HG03342 (cell line): ENCODE measurements around the gene HLX.

Source experiments
- ATAC-seq: cut with Tn5 transposase; IDR thresholded peaks from one replicate; pipeline ENCODE4 v1.9.1; 2021; ENCODE audit warnings: mild to moderate bottlenecking, moderate library complexity; ENCODE audit not compliant: unreplicated experiment

HLX gene

DNA sequence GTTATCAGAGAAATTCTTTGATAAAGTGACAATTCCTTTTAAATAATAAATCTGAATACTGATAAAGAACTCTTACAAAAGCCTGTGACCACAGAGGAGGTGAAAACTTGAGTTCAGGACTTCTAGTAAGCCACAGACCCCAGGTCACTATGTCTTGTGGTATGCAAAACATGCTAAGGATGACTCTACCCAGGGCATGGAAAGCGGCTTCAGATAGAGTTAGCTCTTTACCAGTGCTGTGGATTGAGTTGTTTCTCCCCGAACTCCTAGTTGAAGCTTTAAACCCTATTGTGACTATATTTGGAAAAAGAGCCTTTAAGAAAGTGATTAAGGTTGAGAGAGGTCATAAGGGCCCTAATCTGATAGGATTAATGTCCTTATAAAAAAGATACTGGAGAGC is 42.3 kb downstream of the HLX start:
- no peak for ATAC-seq

DNA sequence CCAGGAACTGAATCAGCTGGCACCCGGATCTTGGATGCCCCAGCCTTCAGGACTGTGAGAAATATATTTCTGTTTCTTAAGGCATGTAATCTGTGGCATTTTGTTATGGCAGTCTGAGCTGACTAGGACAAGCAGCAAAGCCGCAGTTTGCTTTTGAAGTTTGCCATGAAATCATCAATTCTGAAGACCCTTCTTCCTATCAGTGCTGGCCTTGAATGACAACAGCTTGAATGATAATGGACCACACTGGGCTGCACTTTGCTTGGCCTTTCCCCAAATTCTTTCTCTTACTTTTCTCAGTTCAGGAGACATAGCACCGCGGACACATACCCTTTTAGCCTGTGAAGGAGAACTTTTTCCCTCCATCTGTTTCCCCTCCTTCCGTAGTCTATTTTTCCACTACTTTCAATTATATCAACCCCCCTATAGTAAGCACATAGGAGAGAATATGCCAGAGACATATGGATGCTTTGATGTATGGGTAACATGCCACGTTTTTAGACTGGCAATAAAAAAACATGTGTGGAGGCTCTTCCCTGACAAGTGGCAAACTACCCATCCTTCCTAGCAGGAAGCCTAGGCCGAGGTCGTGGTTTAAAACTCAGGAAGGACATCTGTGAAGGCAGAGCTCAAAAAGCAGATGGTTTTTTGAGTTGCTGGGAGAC is 42.9 kb downstream of the HLX start:
- ATAC-seq: no peak

DNA sequence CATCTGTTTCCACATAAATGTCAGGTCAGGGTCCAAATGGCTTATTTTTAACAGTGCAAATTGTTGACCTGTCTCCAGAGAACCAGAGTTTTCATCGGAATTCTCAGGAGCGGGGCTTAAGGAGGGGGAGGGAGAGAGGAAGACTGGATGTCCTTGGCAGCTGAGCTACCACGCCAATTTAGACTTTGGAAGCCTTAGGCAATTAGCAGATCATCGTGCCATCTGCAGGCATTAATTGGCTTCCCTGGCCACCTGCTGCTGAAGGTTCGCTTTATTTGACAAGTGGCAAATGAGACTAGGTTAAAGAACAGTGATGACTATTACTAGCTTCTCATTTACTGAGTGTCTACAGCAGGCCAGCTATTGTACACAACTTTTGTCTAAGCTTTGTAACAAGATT is 43.7 kb downstream of the HLX start:
- no peak for ATAC-seq

DNA sequence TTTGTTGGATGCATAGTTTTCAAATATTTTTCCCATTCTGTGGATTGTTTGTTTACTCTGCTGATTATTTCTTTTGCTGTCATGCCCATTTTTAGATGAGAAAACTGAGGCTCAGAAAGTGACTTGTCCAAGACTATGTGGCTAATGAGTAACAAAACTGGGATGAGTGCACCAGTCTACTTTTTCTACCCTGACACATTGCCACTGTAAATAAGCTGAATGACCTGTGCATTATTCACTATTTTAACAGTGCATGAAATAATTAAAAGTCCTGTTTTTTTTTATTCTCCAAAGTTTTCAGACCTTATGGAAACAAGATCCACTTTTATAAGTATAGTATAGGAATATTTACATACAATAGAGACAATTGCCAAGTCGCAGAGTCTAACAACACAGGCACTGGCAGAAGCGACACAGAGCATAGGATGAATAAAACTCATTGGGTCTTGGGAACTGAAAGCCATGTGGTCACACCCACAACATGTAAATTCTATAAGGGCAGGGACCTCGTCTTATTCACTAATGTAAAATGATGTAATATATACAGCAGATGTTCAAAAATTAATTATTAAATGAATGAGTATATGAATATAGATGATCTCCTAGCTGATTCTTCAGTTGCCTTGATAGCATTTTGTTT is 45.2 kb downstream of the HLX start:
- no peak for ATAC-seq

DNA sequence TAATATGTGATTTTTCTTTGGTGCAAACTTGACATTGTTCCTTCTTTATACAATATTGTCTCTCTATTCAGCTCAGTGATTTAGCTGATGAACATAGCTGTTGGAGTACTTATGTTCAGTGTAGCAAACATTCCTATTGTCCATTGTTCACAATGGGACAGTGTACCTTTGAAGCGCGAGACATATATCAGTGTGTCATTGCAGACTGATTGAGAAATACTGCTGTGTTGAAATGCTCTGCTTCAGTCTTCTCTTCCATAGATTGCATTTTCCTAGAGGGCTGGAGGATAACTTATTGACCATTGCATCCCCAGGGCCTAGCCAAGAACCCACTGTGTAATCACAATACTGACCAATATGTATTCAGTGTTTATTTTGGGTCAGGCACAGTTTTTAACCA is 46.5 kb downstream of the HLX start:
- no peak for ATAC-seq

DNA sequence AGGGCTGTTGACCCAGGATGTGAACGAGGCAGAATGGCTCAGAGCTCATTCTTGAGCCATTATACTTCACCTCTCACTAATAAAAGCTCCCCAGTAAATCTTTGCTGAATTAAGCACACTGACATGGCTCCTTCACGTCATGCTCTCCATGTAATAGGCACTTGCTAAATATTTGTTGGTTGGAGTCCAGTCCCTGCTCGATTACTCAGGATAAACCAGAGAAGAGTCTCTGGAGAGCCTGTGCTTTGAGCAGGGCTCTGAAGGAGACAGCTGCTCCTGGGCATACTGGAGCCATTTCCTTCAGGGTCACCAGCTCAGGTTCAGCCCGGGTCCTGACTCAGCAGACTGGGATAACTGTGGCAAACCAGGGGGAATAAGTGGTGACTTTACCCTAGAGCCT is 46.9 kb downstream of the HLX start:
- no peak for ATAC-seq

DNA sequence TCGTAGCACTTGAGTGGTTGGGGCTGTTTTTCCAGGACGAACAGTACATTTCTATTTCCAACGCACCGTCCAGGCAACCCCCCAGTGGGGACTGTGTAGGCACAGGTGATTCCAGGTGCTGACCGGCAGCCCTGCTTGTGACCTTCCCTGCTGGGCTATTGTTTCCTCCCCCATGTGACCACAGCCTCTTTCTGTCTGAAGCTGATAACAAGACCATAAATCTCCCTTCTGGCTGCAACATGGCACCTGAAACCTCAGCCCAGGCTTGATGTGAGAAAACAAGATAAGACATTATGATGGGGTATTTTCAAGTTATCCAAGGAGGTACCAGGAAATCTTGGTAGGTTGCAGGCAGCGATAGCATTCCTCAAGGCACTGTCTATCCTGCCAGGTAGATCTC is 48.2 kb downstream of the HLX start:
- ATAC-seq: no peak

DNA sequence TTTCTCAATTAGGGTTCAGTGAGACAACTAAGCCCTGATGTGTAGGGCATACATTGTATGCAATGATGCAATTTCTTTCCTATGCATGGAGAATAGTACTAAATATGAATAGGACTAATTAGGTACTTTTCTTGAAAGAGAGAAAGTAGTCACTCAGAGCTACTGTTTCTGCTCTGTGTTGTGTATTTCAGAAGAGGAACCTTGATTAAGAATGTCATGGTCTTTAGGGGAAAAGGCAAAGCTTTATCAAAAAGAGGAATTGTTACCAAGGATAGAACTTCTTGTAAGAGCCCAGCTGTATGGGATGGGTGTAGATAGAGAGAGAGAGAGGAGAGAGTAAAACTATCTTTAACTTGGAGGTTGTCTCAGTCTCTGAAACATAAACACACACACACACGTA is 49.1 kb downstream of the HLX start:
- no peak for ATAC-seq

DNA sequence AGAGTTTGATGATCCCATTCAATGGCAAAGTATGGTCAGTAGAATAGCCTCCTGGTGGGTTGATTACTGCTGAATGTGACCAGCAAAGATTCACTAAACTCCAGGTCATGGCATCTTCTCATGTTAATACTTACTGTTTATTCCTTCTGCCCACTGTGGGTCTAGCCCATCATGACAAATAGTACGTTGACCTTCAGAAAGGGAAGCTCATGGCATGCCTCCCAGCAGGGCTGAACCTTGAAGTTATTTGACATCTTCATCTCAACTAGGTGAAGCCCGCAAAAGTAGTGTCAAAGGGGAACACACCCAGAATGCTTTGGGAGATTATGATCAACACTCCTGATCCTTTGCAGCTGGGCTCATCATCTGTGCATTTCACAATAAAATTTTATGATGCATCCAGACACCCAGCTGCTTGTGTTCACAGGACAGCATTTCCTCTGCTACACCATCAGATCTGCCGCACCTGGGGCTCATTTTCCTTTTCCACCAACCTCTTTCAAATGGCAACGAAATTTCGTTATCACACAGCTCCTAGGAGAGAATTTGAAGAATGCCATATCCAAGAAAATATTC is 49.6 kb downstream of the HLX start:
- ATAC-seq: no peak

DNA sequence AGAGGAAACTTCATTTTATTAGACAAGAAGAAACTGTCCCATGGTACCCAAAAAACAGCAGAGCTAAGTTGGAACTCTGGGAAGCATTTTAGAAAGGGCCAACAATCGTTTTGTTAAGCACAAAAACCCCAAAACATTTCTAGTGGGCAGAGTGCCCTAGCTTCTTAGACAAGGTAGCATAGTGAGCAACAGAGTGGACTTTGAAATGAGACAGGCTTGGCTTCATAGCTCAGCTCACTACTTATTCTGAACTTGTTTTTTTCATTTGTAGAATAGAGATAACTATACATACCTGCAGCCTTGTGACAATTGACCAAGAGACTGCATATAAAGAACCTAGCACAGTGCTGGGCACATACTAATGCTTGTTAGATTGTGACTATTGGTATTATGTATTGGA is 50.1 kb downstream of the HLX start:
- ATAC-seq: no peak
